Pancreas (tissue), 10 donors: ENCODE measurements around the gene FADS3. TPM values are rescaled to one million over a fixed set of nuclear protein-coding genes. Genes with fewer than 3 reads are reported as not detected.

Experiments used
- ATAC-seq, 4 donors: fragments of 200-7000 bp; cut with Tn5 transposase; one replicate each; pipeline versions ENCODE4 v1.8.0 to v1.9.1; 2020; ENCODE audit warnings: mild to moderate bottlenecking in 4 of 4, moderate library complexity in 4 of 4
- DNase-seq, 6 donors: peaks; one replicate each; pipeline ENCODE4 v3.0.0-alpha.2; 2020
- FAIRE-seq: peaks from 2 replicates; lab custom pipeline; 2012; peaks lifted over from hg19 to GRCh38; lab: Jason Lieb, UNC
- H3K27ac ChIP-seq, 4 donors: fragments of 200-600 bp; sonication (generic); 1 replicate in 3 of 4; 2 replicates in 1 of 4; pipeline versions ENCODE4 v1.5.0 to v1.8.0; 2020
- H3K27me3 ChIP-seq, 4 donors: fragments of 200-600 bp; one replicate each; pipeline ENCODE4 v1.8.0; 2021
- H3K36me3 ChIP-seq, 3 donors: fragments of 200-600 bp; sonication (generic) in 1 of 3; one replicate each; pipeline versions ENCODE4 v1.5.0 to v1.8.0; 2020 to 2021
- H3K4me1 ChIP-seq, 3 donors: fragments of 200-600 bp; one replicate each; pipeline ENCODE4 v1.8.0; 2021
- H3K4me3 ChIP-seq, 4 donors: fragments of 200-600 bp; sonication (generic) in 2 of 4; one replicate each; pipeline versions ENCODE4 v1.5.0 to v1.8.0; 2020 to 2021
- H3K9me3 ChIP-seq, 4 donors: fragments of 200-600 bp; one replicate each; pipeline ENCODE4 v1.8.0; 2021
- CTCF ChIP-seq, 4 donors: fragments of 200-600 bp; sonication (generic) in 3 of 4; IDR thresholded peaks; one replicate each; pipeline versions ENCODE4 v1.5.0 to v1.8.0; 2021; ENCODE audit warnings: antibody characterized with exemption in 4 of 4
- WGBS, 2 donors: extraction: QIAGEN DNeasy Blood & Tissue Kit; methylation state at CpG; one replicate each; pipeline ENCODE4 v1.1.7; 2013; 5-methylcytosine and 5-hydroxymethylcytosine counted together
- intact Hi-C, 3 donors: fragments of 100-400 bp; cut with DNase I; formaldehyde crosslinking; loops; one replicate each; pipeline versions ENCODE4 v1.11.1 to v1.14.2; 2022
- polyA plus RNA-seq, 2 donors: library from polyadenylated mRNA; stranded (reverse); fragments of 200-250 nt; gene quantifications; one replicate each; pipeline ENCODE4 v1.2.3, GENCODE V29; 2013
- total RNA-seq, 6 donors: library from RNA; stranded (reverse); fragmentation: NEBNext Ultra II Directional in 4 of 6; extraction: Animal tissue kit (Norgen Biotek cat#: 25700) in 4 of 6; gene quantifications; one replicate each; pipeline versions ENCODE4 v1.2.1 to v1.2.4, GENCODE V29; 2021 to 2023
- donor health status: healthy with polysubstance abuse.
- donor health status: DM: no; HTN: no; CAD: no; lungs with moderate emphysema.
- donor health status: DM: no; HTN: no; CAD: no.
- donor health status: control.
- donor health status: control.
- donor health status: Bipolar disorder and iron deficiency.
- donor health status: DM: yes; HTN: yes; CAD: no.
- donor health status: DM: no; HTN: no; CAD: no.
- donor health status: DM: no; HTN: no; CAD: no.
- donor health status: DM: yes; HTN: yes; CAD: no.

Gene FADS3
- total and polyA plus RNA-seq, 8 donors: 11.2 to 42.7 (median 19.9) TPM

GRCh38 chr11:61855939-61856680, 35.2 kb downstream of the FADS3 start:
- Histone ChIP-seq H3K9me3 (no peaks in the 10 kb centered on the region), H3K36me3 (no peaks in the 10 kb centered on the region), H3K4me1 (no peaks in the 10 kb centered on the region), H3K27me3 (no peaks in the 10 kb centered on the region), H3K27ac (no peak overlapping the region), H3K4me3 (no peak overlapping the region)
- TF ChIP-seq CTCF (IDR thresholded peaks at IDR 0.05): no peak
- ATAC-seq: no peak
- DNase-seq: no peak
- intact Hi-C loops: no loop called here
- WGBS, 2 donors: 91 to 93% methylated on average over 12 of the region's 12 CpGs
- no peak for FAIRE-seq

- intact Hi-C loops: no loop called here
- WGBS, 2 donors: 87 to 88% methylated on average over 14 of the region's 14 CpGs
- TF ChIP-seq CTCF (IDR thresholded peaks at IDR 0.05): no peak
- no peak for DNase-seq
- H3K9me3 ChIP-seq: no peaks in the 10 kb centered on the region
- ATAC-seq: no peak
- no peaks in the 10 kb centered on the region for H3K36me3 ChIP-seq
- no peak overlapping the region for H3K4me3 ChIP-seq
- FAIRE-seq: no peak
- no peaks in the 10 kb centered on the region for H3K4me1 ChIP-seq
- no peak overlapping the region for H3K27ac ChIP-seq
- no peaks in the 10 kb centered on the region for H3K27me3 ChIP-seq
Observed at GRCh38 chr11:61854966-61855714, 36.2 kb downstream of the FADS3 start.

- H3K36me3 ChIP-seq: no peaks in the 10 kb centered on the region
- no peak overlapping the region for H3K4me3 ChIP-seq
- no peak for TF ChIP-seq CTCF (IDR thresholded peaks at IDR 0.05)
- DNase-seq (no peak), FAIRE-seq (no peak), ATAC-seq (no peak)
- H3K9me3 ChIP-seq: no peaks in the 10 kb centered on the region
- intact Hi-C loops: no loop called here
- H3K27me3 ChIP-seq: no peaks in the 10 kb centered on the region
- no peaks in the 10 kb centered on the region for H3K4me1 ChIP-seq
- H3K27ac ChIP-seq: no peak overlapping the region
- 93 to 95% methylated on average over 17 of the region's 17 CpGs for WGBS, 2 donors
Observed at GRCh38 chr11:61854206-61854895, 37.0 kb downstream of the FADS3 start.

- intact Hi-C loops: no loop called here
- H3K27me3 ChIP-seq: no peaks in the 10 kb centered on the region
- H3K36me3 ChIP-seq: no peaks in the 10 kb centered on the region
- FAIRE-seq (no peak), DNase-seq (no peak), ATAC-seq (no peak)
- no peak overlapping the region for H3K27ac ChIP-seq
- no peak overlapping the region for H3K4me3 ChIP-seq
- 71 to 76% methylated on average over 13 of the region's 13 CpGs for WGBS, 2 donors
- H3K9me3 ChIP-seq: no peaks in the 10 kb centered on the region
- H3K4me1 ChIP-seq: no peaks in the 10 kb centered on the region
- TF ChIP-seq CTCF (IDR thresholded peaks at IDR 0.05): no peak
Observed at GRCh38 chr11:61853698-61854169, 37.6 kb downstream of the FADS3 start.
